AG20443 (cell line): ENCODE data around the gene MATK.

Source experiments
- DNase-seq: peaks from one replicate; pipeline ENCODE4 v3.0.0; 2012; ENCODE audit warnings: low spot score, mixed read lengths

The MATK gene

GRCh38 chr19:3746371-3747056 is 39.7 kb downstream of the MATK start:
- no peak for DNase-seq

DNA sequence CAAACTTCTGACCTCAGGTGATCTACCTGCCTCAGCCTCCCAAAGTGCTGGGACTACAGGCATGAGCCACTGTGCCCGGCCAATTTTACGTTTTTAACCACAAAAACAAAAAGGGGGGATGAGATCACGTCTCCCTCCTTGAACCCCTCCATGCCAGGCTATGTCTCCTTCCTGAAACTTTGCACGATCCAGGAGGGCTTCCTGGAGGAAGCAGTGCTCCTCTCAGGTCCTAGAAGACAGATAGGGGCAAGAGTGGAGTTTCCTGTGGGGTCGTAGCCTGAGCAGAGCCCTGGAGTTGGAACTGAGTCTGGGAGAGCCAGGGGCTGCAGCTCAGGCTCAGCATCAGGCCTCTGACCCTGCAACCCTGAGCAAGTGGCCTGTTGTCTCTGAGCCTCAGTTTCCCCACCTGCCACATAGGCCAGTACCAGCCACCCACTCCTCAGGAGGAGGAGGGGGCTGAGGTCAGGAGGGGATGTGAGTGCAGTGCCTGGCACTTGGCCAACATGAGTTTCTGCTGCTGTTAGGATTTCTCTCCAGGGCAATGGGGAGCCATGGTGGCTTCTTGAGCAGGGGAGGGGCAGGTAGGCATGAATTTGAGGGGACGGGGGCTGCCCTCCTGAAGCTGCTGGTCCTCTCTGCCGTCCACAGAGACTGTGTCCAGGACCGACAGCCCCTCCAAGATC is 40.7 kb downstream of the MATK start:
- no peak for DNase-seq

GRCh38 chr19:3743486-3743885 is 42.7 kb downstream of the MATK start:
- DNase-seq, result no peak

DNA sequence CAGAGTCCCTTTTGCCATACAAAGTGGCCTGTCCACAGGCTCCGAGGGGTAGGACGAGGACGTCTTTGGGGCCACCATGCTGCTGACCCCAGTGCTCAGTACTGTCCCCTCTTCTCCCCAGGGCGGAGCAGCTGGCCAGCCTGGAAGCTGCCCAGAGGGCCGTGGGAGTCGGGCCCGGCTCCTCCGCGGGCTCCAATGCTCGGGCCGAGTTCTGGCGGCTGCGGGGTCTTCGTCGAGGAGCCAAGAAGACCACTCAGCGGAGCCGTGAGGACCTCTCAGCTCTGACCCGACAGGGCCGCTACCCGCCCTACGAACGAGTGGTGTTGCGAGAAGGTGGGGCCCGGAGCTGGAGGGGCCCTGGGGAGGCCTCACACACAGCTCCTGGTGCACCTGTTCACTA is 45.8 kb downstream of the MATK start:
- DNase-seq, result no peak

DNA sequence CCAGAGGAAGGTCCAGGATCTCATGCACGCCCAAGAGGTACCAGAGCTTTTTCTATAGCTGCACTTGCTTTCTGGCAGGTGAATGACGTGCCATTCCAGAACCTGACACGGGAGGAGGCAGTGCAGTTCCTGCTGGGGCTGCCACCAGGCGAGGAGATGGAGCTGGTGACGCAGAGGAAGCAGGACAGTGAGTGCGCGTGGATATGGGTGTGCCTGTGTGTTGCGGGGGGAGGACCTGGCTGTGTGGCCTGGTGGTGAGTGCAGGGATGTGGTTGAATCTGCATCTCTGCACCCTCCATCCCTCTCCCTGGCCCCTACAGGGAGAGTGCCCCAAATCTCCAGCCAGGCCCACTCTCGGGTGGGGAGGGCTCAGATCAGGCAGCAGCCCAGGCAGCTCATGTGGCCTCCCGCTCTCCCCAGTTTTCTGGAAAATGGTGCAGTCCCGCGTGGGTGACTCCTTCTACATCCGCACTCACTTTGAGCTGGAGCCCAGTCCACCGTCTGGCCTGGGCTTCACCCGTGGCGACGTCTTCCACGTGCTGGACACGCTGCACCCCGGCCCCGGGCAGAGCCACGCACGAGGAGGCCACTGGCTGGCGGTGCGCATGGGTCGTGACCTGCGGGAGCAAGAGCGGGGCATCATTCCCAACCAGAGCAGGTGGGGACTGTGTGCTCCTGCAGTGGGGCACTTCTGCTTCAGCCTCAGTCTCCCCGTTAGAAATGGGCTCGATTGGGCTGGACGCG is 47.5 kb downstream of the MATK start:
- no peak for DNase-seq

GRCh38 chr19:3737487-3738205 is 48.5 kb downstream of the MATK start:
- DNase-seq, result no peak

DNA sequence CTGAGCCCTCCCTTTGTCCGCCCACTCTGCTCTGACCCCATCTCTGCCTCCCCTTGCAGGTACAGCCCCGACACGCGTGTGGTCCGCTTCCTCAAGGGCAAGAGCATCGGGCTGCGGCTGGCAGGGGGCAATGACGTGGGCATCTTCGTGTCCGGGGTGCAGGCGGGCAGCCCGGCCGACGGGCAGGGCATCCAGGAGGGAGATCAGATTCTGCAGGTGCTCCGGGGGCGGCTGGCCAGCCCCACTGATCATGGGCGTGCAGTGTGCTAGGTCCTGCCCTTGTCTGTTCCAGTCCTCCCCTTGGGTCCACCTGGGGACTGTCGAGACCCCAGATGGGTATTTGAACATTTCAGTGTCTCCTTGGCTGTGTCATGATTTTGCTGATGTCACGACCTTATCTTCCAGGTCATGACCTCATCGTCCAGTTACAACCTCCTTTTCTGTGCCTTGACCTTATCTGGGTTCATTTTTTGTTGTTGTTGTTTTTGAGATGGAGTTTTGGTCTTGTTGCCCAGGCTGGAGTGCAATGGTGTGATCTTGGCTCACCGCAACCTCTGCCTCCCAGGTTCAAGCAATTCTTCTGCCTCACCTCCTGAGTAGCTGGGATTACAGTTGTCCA is 50.0 kb downstream of the MATK start:
- no peak for DNase-seq

- DNase-seq, result no peak
Observed at GRCh38 chr19:3734310-3734600, 51.9 kb downstream of the MATK start.

GRCh38 chr19:3733549-3734309 is 52.5 kb downstream of the MATK start:
- no peak for DNase-seq

GRCh38 chr19:3732108-3732507 is 54.1 kb downstream of the MATK start:
- DNase-seq, result no peak

DNA sequence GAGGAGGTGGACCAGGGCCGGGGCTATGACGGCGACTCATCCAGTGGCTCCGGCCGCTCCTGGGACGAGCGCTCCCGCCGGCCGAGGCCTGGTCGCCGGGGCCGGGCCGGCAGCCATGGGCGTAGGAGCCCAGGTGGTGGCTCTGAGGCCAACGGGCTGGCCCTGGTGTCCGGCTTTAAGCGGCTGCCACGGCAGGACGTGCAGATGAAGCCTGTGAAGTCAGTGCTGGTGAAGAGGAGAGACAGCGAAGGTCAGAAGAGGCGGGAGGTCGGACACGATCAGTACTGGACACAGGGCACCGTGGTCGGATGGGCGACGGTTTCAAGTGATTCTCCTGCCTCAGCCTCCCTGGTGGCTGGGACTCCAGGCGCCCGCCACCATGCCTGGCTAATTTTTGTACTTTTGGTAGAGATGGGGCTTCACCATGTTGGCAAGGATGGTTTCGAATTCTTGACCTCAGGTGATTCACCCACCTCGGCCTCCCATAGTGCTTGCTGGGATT is 55.7 kb downstream of the MATK start:
- no peak for DNase-seq
